Sigmoid colon (tissue), 4 donors: Measurements from ENCODE around the gene EIF4ENIF1.

Experiments used
- CTCF ChIP-seq, 4 experiments: fragments of 450-650 bp in 3 of 4; fragments of 200-600 bp in 1 of 4; IDR thresholded peaks; one replicate each; pipeline ENCODE4 v1.5.1; 2016 to 2019; ENCODE audit warnings: antibody characterized with exemption in 4 of 4, mild to moderate bottlenecking in 3 of 4, moderate library complexity in 2 of 4
- POLR2A ChIP-seq, 2 donors: fragments of 450-650 bp; IDR thresholded peaks; one replicate each; pipeline ENCODE4 v1.6.1; 2016; ENCODE audit warnings: antibody characterized with exemption in 2 of 2, mild to moderate bottlenecking in 2 of 2, moderate library complexity in 2 of 2
- POLR2AphosphoS5 ChIP-seq, 4 donors: sonication (generic); formaldehyde crosslinking; IDR thresholded peaks; one replicate each; pipeline ENCODE4 v1.6.1; 2017; ENCODE audit warnings: antibody characterized with exemption in 4 of 4

GRCh38 chr22:31495343-31495742 lies 5.7 kb upstream of the EIF4ENIF1 start:
- TF ChIP-seq CTCF (IDR thresholded peaks at IDR 0.05): no peak
- TF ChIP-seq POLR2AphosphoS5 (IDR thresholded peaks at IDR 0.05): no peak
- TF ChIP-seq POLR2A (IDR thresholded peaks at IDR 0.05): no peak
